Esophagus (tissue), 2 donors: Measurements from ENCODE around the gene POLR2C. TPM values are rescaled to one million over a fixed set of nuclear protein-coding genes. Genes with fewer than 3 reads are reported as not detected.

ENCODE experiments used
- H3K27ac ChIP-seq, 2 donors: one replicate each; pipeline ENCODE4 v1.5.1; 2013; ENCODE audit warnings: low read depth in 2 of 2, mild to moderate bottlenecking in 2 of 2, inconsistent platforms in 1 of 2, low read length in 1 of 2, moderate library complexity in 1 of 2
- H3K27me3 ChIP-seq, 2 donors: one replicate each; pipeline ENCODE4 v1.6.1; 2013; ENCODE audit warnings: low read length in 2 of 2, control low read depth in 1 of 2, mild to moderate bottlenecking in 1 of 2; ENCODE audit not compliant: insufficient read depth in 2 of 2, control insufficient read depth in 1 of 2
- H3K36me3 ChIP-seq, 2 donors: one replicate each; pipeline ENCODE4 v1.6.1; 2013; ENCODE audit warnings: low read length in 1 of 2; ENCODE audit not compliant: control insufficient read depth in 2 of 2, insufficient read depth in 2 of 2
- H3K4me1 ChIP-seq, 2 donors: one replicate each; pipeline ENCODE4 v1.6.1; 2013; ENCODE audit warnings: low read length in 1 of 2; ENCODE audit not compliant: control insufficient read depth in 2 of 2, insufficient read depth in 2 of 2
- H3K4me3 ChIP-seq, 2 donors: one replicate each; pipeline ENCODE4 v1.5.1; 2013; ENCODE audit warnings: low read length in 2 of 2, mild to moderate bottlenecking in 2 of 2, low read depth in 1 of 2, moderate library complexity in 1 of 2
- H3K9me3 ChIP-seq, 2 donors: one replicate each; pipeline ENCODE4 v1.6.1; 2013; ENCODE audit warnings: mild to moderate bottlenecking in 2 of 2, low read depth in 1 of 2, low read length in 1 of 2, moderate library complexity in 1 of 2; ENCODE audit not compliant: control insufficient read depth in 2 of 2, insufficient read depth in 1 of 2
- WGBS, 2 donors: extraction: QIAGEN DNeasy Blood & Tissue Kit; methylation state at CpG; one replicate each; pipeline ENCODE4 v1.1.7; 2013; 5-methylcytosine and 5-hydroxymethylcytosine counted together
- polyA plus RNA-seq, 2 donors: library from polyadenylated mRNA; stranded (reverse); fragments of 200-250 nt; gene quantifications; one replicate each; pipeline ENCODE4 v1.2.3, GENCODE V29; 2013
- donor health status: healthy with polysubstance abuse.
- donor health status: Bipolar disorder and iron deficiency.

POLR2C gene
- polyA plus RNA-seq, 2 donors = 18.5 to 34.0 TPM

DNA sequence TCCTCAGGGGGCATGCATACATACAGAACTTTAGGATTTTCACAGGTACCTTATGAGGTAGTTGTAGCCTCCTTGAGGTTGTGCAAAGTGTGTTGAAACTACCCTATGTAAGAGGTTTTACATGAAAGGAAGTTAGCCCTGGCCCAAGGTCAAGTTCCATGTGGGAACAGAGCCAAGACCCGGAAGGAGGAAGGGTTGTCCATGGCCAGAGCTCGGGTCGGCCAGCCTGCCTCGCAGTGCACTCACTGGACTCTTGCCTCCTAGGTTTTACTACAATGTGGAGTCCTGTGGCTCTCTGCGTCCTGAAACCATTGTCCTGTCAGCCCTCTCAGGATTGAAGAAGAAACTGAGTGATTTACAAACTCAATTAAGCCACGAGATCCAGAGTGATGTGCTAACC is 8.2 kb downstream of the POLR2C start:
- no peaks in the 10 kb centered on the region for H3K9me3 ChIP-seq
- peaks cover 46 to 58% of the 10 kb centered on the region in 2 donors for H3K36me3 ChIP-seq
- 31 to 41% methylated on average over 6 of the region's 6 CpGs for WGBS, 2 donors
- no peak overlapping the region for H3K4me3 ChIP-seq
- H3K27ac ChIP-seq = no peak overlapping the region
- peaks cover 0 to 7% of the 10 kb centered on the region in 2 donors for H3K4me1 ChIP-seq
- H3K27me3 ChIP-seq = no peaks in the 10 kb centered on the region

- no peaks in the 10 kb centered on the region for H3K9me3 ChIP-seq
- no peaks in the 10 kb centered on the region for H3K27me3 ChIP-seq
- H3K4me3 ChIP-seq = no peak overlapping the region
- H3K4me1 ChIP-seq = peaks cover 0 to 11% of the 10 kb centered on the region in 2 donors
- 96 to 100% methylated on average over 1 of the region's 1 CpG for WGBS, 2 donors
- H3K36me3 ChIP-seq = peaks cover 43 to 55% of the 10 kb centered on the region in 2 donors
- H3K27ac ChIP-seq = no peak overlapping the region
Measured at GRCh38 chr16:57471209-57471608, 8.7 kb downstream of the POLR2C start.

GRCh38 chr16:57471852-57472664 is 9.6 kb downstream of the POLR2C start:
- Histone ChIP-seq H3K4me1 (peaks cover 0 to 11% of the 10 kb centered on the region in 2 donors), H3K27ac (peak overlapping the region in 1 of 2 donors; percentile 2), H3K36me3 (peaks cover 40 to 51% of the 10 kb centered on the region in 2 donors), H3K27me3 (no peaks in the 10 kb centered on the region), H3K9me3 (no peaks in the 10 kb centered on the region), H3K4me3 (no peak overlapping the region)
- WGBS, 2 donors = 57 to 65% methylated on average over 10 of the region's 10 CpGs

GRCh38 chr16:57472665-57473060 is 10.2 kb downstream of the POLR2C start:
- peak overlapping the region in 1 of 2 donors; percentile 2 for H3K27ac ChIP-seq
- peaks cover 40 to 52% of the 10 kb centered on the region in 2 donors for H3K36me3 ChIP-seq
- H3K4me1 ChIP-seq = peaks cover 0 to 11% of the 10 kb centered on the region in 2 donors

DNA sequence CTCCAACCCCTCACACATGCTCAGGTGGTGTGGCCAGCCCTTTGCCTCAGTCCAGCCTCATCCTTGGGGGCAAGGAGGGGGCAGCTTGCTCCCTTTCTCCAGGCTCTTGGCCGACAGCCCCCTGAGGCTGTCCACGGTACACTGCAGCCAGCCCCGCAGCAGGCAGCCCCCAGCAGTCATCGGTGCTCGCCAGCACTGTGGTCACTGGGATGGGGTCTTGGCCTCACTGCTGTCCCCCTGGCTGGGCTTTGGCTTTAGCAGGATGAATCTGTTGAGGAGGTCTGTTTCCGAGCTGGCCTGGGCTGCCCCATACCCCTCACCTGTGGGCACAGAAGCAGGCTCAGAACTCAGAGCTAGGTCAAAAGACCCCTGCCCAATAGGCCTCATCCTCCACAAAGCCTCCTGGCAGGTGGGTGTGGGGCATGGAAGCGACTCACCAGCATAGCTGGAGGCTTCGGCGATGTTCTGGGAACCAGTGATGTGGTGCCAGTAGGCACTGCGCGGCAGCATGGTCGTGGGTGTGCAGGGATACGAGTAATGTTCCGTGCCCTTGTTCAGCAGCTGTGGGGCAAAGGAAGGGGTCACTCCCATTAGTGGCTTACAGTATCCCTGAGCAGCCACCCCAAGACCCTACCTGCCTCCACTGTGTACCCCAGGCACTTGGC is 10.8 kb downstream of the POLR2C start:
- Histone ChIP-seq H3K4me1 (peaks cover 0 to 12% of the 10 kb centered on the region in 2 donors), H3K36me3 (peaks cover 39 to 50% of the 10 kb centered on the region in 2 donors), H3K27ac (no peak overlapping the region), H3K27me3 (no peaks in the 10 kb centered on the region), H3K9me3 (no peaks in the 10 kb centered on the region), H3K4me3 (no peak overlapping the region)
- WGBS, 2 donors = 83 to 89% methylated on average over 14 of the region's 14 CpGs

More at GRCh38 chr16:57472665-57473060, 10.2 kb downstream of the POLR2C start:
- H3K9me3 ChIP-seq = no peaks in the 10 kb centered on the region
- H3K4me3 ChIP-seq = no peak overlapping the region
- H3K27me3 ChIP-seq = no peaks in the 10 kb centered on the region
- 54 to 58% methylated on average over 4 of the region's 4 CpGs for WGBS, 2 donors

GRCh38 chr16:57473906-57474305 is 11.4 kb downstream of the POLR2C start:
- Histone ChIP-seq H3K9me3 (no peaks in the 10 kb centered on the region), H3K27me3 (no peaks in the 10 kb centered on the region), H3K4me3 (no peak overlapping the region), H3K4me1 (peaks cover 0 to 16% of the 10 kb centered on the region in 2 donors), H3K27ac (no peak overlapping the region), H3K36me3 (peaks cover 39 to 54% of the 10 kb centered on the region in 2 donors)
- WGBS, 2 donors = 73 to 77% methylated on average over 8 of the region's 8 CpGs

DNA sequence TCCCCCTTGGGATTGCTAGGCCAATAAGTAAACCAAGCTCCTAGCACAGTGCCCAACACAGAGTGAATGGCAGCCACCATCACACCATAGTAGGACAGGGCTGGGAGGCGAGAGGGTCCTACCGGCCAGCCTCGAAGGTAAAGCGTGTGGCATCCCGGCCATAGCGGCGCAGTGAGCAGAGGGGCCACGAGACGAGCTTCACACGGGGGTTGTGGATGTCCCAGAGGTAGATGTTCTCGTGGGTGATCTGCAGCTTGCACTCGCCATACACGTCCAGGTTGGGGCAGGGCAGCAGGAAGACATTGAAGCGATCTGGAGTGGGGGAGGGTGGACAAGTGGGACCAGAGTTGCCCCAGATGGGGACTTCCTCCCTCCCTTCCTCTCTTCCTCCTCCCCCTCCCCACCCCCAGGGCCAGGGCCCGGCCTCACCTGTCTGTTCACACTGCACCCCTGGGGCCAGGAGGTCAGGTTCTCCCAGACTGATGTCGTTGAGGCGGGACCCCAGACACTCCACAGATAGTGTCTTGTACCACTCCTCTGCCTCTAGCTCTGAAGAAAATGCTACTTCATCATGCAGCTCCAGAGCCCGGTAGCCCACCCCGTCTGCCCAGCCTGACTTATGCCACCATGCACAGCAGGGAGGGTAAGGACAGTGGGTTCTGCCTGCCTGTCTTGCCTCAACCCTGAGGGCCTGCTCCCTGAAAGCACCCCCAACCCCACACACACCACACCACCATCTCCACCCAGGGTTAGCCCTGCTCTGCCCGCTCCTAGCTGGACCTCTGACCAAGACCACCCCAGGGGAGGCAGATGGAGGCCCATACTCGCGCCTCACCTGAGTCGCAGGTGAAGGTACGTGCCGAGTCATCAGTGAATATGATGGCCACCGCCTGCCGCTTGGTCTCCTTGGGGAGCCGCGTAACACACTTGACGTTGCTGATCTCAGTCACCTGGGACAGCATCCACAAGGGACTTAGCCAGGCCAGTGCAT is 12.5 kb downstream of the POLR2C start:
- H3K36me3 ChIP-seq = peaks cover 29 to 49% of the 10 kb centered on the region in 2 donors
- H3K4me1 ChIP-seq = peaks cover 0 to 16% of the 10 kb centered on the region in 2 donors
- H3K27ac ChIP-seq = no peak overlapping the region
- H3K9me3 ChIP-seq = no peaks in the 10 kb centered on the region
- WGBS, 2 donors = 86 to 87% methylated on average over 29 to 30 of the region's 30 CpGs
- no peak overlapping the region for H3K4me3 ChIP-seq
- no peaks in the 10 kb centered on the region for H3K27me3 ChIP-seq

GRCh38 chr16:57475711-57476339 is 13.3 kb downstream of the POLR2C start:
- Histone ChIP-seq H3K4me3 (no peak overlapping the region), H3K36me3 (peaks cover 22 to 40% of the 10 kb centered on the region in 2 donors), H3K27me3 (no peaks in the 10 kb centered on the region), H3K27ac (no peak overlapping the region), H3K9me3 (no peaks in the 10 kb centered on the region), H3K4me1 (peaks cover 4 to 18% of the 10 kb centered on the region in 2 donors)
- WGBS, 2 donors = 34 to 37% methylated on average over 10 to 12 of the region's 12 CpGs
